Fibroblast of villous mesenchyme (primary cell): ENCODE measurements around the gene PLEKHJ1. TPM values are rescaled to one million over a fixed set of nuclear protein-coding genes. Genes with fewer than 3 reads are reported as not detected.

Experiments
- DNase-seq: peaks from one replicate; pipeline ENCODE4 v3.0.0-alpha.2; 2010; ENCODE audit warnings: low read depth
- H3K4me3 ChIP-seq: 2 replicates; pipeline ENCODE4 v1.5.1; 2011; ENCODE audit warnings: low read depth, mild to moderate bottlenecking, low read length
- total RNA-seq: library from RNA; depleted of rRNA; stranded (reverse); fragments of >200 nt; gene quantifications from 2 replicates; pipeline ENCODE4 v1.2.3, GENCODE V29; 2012
- TF ChIP-seq, protein P1 (sequence below): IDR thresholded peaks from 2 replicates; pipeline ENCODE4 v1.5.1; 2012; ENCODE audit warnings: low read depth, mild to moderate bottlenecking, low read length; ENCODE audit not compliant: insufficient read depth

The PLEKHJ1 gene
- total RNA-seq, 1 donor = 43.6 TPM

GRCh38 chr19:2228157-2229030 is 7.7 kb downstream of the PLEKHJ1 start:
- no peak for DNase-seq
- TF ChIP-seq, protein P1, sequence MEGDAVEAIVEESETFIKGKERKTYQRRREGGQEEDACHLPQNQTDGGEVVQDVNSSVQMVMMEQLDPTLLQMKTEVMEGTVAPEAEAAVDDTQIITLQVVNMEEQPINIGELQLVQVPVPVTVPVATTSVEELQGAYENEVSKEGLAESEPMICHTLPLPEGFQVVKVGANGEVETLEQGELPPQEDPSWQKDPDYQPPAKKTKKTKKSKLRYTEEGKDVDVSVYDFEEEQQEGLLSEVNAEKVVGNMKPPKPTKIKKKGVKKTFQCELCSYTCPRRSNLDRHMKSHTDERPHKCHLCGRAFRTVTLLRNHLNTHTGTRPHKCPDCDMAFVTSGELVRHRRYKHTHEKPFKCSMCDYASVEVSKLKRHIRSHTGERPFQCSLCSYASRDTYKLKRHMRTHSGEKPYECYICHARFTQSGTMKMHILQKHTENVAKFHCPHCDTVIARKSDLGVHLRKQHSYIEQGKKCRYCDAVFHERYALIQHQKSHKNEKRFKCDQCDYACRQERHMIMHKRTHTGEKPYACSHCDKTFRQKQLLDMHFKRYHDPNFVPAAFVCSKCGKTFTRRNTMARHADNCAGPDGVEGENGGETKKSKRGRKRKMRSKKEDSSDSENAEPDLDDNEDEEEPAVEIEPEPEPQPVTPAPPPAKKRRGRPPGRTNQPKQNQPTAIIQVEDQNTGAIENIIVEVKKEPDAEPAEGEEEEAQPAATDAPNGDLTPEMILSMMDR = no peak
- H3K4me3 ChIP-seq = no peak overlapping the region

DNA sequence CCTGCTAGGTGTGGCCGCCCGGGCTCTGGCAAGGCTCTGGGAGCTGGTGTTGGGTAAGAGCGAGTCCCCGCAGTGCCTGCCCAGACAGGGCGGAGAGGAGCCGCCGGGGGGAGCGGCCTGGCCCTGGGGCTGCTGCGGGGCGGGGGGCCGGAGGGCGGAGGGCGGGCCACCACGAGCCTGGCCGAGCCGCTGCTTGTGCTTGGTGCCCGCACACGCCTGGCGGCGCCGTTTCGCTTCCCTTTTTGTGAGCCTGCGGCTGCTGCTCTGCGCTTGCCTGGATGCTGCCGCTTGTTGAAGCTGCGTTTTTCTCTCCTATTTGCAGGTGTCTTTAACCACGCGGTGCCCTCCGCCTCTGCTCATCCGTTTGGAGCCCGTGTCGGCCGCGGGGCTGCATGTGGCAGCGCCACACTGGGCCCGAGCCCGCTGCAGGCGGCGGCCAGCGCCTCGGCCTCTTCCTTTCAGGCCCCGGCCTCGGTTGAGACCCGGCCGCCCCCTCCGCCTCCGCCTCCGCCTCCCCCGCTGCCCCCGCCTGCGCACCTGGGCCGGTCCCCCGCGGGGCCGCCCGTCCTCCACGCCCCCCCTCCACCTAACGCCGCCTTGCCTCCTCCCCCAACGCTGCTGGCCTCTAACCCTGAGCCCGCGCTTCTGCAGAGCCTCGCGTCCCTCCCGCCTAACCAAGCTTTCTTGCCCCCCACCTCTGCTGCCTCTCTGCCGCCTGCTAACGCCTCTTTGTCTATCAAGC is 8.5 kb downstream of the PLEKHJ1 start:
- no peak for DNase-seq
- TF ChIP-seq, protein P1 = no peak
- no peak overlapping the region for H3K4me3 ChIP-seq

DNA sequence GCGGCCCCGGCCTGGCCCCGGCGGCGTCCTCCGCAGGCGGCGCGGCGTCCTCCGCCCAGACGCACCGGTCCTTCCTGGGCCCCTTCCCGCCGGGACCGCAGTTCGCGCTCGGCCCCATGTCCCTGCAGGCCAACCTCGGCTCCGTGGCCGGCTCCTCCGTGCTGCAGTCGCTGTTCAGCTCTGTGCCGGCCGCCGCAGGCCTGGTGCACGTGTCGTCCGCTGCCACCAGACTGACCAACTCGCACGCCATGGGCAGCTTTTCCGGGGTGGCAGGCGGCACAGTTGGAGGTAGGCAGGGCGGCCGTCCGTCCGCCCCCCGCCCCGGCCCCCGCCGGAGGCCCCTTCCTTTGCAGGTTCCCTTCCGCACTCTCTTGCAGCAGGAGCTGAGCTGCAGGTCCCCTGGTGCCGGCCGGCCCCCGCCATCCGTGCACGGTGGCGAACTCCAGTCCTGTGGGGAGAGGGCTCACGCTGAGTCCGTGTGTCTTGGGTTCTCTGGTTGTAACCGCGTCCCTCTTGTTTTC is 9.2 kb downstream of the PLEKHJ1 start:
- no peak overlapping the region for H3K4me3 ChIP-seq
- DNase-seq = no peak
- TF ChIP-seq, protein P1 = no peak

GRCh38 chr19:2226051-2226839 is 9.9 kb downstream of the PLEKHJ1 start:
- TF ChIP-seq, protein P1 = no peak
- DNase-seq = no peak
- H3K4me3 ChIP-seq = no peak overlapping the region

DNA sequence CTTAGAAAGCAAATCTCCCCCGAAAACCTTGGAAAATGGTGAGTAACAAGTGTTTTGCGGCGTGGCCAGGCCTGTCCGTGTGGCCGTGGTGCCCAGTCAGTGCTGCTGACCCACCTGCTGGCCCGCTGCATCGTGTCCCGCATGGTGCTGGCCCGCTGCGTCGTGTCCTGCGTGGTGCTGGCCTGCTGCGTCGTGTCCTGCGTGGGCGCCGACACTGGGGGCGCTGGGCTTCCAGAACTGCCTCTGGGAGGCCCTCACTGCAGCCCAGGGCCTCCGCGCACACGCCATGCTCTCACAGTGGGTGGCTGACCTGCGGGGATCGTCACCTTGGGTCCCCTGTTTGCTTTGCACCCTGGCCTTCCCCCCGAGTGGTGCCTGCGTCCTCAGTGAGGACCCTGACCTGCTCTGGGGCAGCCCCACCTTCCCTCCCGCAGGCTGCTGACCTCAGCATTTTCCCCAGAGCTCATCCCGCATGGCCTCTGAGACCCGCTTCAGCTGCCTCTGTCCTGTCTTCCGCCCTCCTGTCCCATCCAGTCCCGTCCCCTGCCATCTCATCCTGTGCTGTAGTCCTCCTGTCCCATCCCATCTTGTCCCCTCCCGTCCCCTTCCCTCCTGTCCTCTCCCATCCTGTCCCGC is 10.6 kb downstream of the PLEKHJ1 start:
- no peak overlapping the region for H3K4me3 ChIP-seq
- TF ChIP-seq, protein P1 = no peak
- no peak for DNase-seq
